ENCODE results near the gene SLC8A2.
"Not testable (repeated sequence)": the region's sequence is repeated elsewhere in the genome, so short reads cannot be mapped to it uniquely, and the experiment has no call there.

The SLC8A2 gene

GRCh38 chr19:47428177-47428894, 43.4 kb downstream of the SLC8A2 start:
- peak; percentile 42 for DNase-seq

- no peak for DNase-seq
Observed at GRCh38 chr19:47427241-47428176, 44.2 kb downstream of the SLC8A2 start.

GRCh38 chr19:47423203-47423882, 48.4 kb downstream of the SLC8A2 start:
- no peak for DNase-seq

GRCh38 chr19:47422417-47423163, 49.1 kb downstream of the SLC8A2 start:
- no peak for DNase-seq

GRCh38 chr19:47421844-47422395, 49.8 kb downstream of the SLC8A2 start:
- DNase-seq: no peak

- DNase-seq: no peak
Observed at GRCh38 chr19:47421244-47421786, 50.4 kb downstream of the SLC8A2 start.

- DNase-seq: no peak
Observed at GRCh38 chr19:47419789-47420188, 51.9 kb downstream of the SLC8A2 start.

GRCh38 chr19:47419030-47419783, 52.5 kb downstream of the SLC8A2 start, which contains the start of gene MEIS3:
Gene MEIS3, minus strand, starts transcription at chr19:47419527. Its CDS starts 446 bp downstream, at chr19:47419081.
- no peak for DNase-seq

GRCh38 chr19:47418692-47419029, 53.0 kb downstream of the SLC8A2 start:
- DNase-seq: no peak

GRCh38 chr19:47417746-47418691, 53.7 kb downstream of the SLC8A2 start:
- no peak for DNase-seq

- DNase-seq: no peak
Observed at GRCh38 chr19:47417107-47417745, 54.5 kb downstream of the SLC8A2 start.

- no peak for DNase-seq
Observed at GRCh38 chr19:47416643-47416985, 55.1 kb downstream of the SLC8A2 start.

GRCh38 chr19:47415953-47416642, 55.6 kb downstream of the SLC8A2 start:
- DNase-seq: no peak

GRCh38 chr19:47414469-47414868, 57.2 kb downstream of the SLC8A2 start:
- no peak for DNase-seq

GRCh38 chr19:47413941-47414340, 57.8 kb downstream of the SLC8A2 start:
- no peak for DNase-seq

- not testable (repeated sequence) for DNase-seq
Observed at GRCh38 chr19:47411696-47412095, 60.0 kb downstream of the SLC8A2 start.

- no peak for DNase-seq
Observed at GRCh38 chr19:47411101-47411500, 60.6 kb downstream of the SLC8A2 start.

- no peak for DNase-seq
Observed at GRCh38 chr19:47408156-47408938, 63.3 kb downstream of the SLC8A2 start.
